Naive thymus-derived CD8-positive, alpha-beta T cell (primary cell): ENCODE measurements around the gene PTPN12. TPM values are rescaled to one million over a fixed set of nuclear protein-coding genes. Genes with fewer than 3 reads are reported as not detected.

ENCODE experiments used
- ATAC-seq, 2 donors: fragments of 150-1000 bp; cut with Tn5 transposase in 1 of 2; sonication (Bioruptor Pico), chemical (Tn5 transposase) in 1 of 2; 1 replicate in 1 of 2; 2 replicates in 1 of 2; pipeline ENCODE4 v1.10.0; 2021; ENCODE audit warnings: mild to moderate bottlenecking in 2 of 2, moderate library complexity in 2 of 2
- POLR2A ChIA-PET: fragments of 350-600 bp; sonication (Branson Sonifier 250); formaldehyde crosslinking; loops from one replicate; lab custom pipeline; 2021; ENCODE audit warnings: antibody characterized with exemption; lab: Charles Lee
- DNase-seq, 10 donors: peaks; one replicate each; pipeline versions ENCODE4 v3.0.0 to v3.0.0-alpha.2; 2020 to 2022
- H3K27ac Mint-ChIP-seq, 10 donors: one replicate each; pipeline ENCODE4 v1.8.0; 2020 to 2022; ENCODE audit warnings: mild to moderate bottlenecking in 10 of 10, mixed read lengths in 10 of 10, moderate library complexity in 4 of 10, inconsistent platforms in 1 of 10
- H3K27me3 Mint-ChIP-seq, 5 donors: one replicate each; pipeline ENCODE4 v1.8.0; 2021 to 2022; ENCODE audit warnings: mixed read lengths in 5 of 5
- H3K36me3 Mint-ChIP-seq, 3 donors: one replicate each; pipeline ENCODE4 v1.8.0; 2020 to 2022; ENCODE audit warnings: mixed read lengths in 3 of 3, mild to moderate bottlenecking in 2 of 3, inconsistent platforms in 1 of 3
- H3K4me1 Mint-ChIP-seq, 4 donors: one replicate each; pipeline ENCODE4 v1.8.0; 2021 to 2022; ENCODE audit warnings: mixed read lengths in 4 of 4
- H3K4me3 Mint-ChIP-seq, 10 donors: one replicate each; pipeline ENCODE4 v1.8.0; 2020 to 2022; ENCODE audit warnings: mild to moderate bottlenecking in 10 of 10, mixed read lengths in 10 of 10, moderate library complexity in 6 of 10, inconsistent platforms in 1 of 10
- H3K9me3 Mint-ChIP-seq, 9 donors: one replicate each; pipeline ENCODE4 v1.8.0; 2020 to 2022; ENCODE audit warnings: mixed read lengths in 9 of 9, mild to moderate bottlenecking in 3 of 9, inconsistent platforms in 1 of 9, moderate library complexity in 1 of 9
- polyA plus RNA-seq, 3 donors: library from polyadenylated mRNA; unstranded; fragments of 300-500 nt; fragmentation: Illumina TruSeq; gene quantifications; one replicate each; pipeline ENCODE4 v1.2.3, GENCODE V29; 2021
- total RNA-seq, 8 experiments: library from RNA in 2 of 8; stranded (reverse) in 2 of 8; gene quantifications; one replicate each; pipeline ENCODE4 v1.2.3 and lab custom pipeline; 2021 to 2026

PTPN12 gene
- total and polyA plus RNA-seq, 5 experiments from 2014 or later: 0.64 to 35.4 (median 3.7) TPM

- DNase-seq: peak in 6 of 10 donors; percentile 6 to 57 (median 29)
- Mint-ChIP-seq H3K27me3 (no peaks in the 10 kb centered on the region), H3K36me3 (no peaks in the 10 kb centered on the region), H3K9me3 (no peaks in the 10 kb centered on the region), H3K4me3 (no peak overlapping the region), H3K27ac (no peak overlapping the region), H3K4me1 (no peaks in the 10 kb centered on the region)
- peak; percentile 47 to 53 for ATAC-seq
- POLR2A ChIA-PET: no interaction called here
Observed at GRCh38 chr7:77657427-77658224, 120.5 kb downstream of the PTPN12 start.

GRCh38 chr7:77658928-77659327 is 121.8 kb downstream of the PTPN12 start:
- ATAC-seq (no peak), DNase-seq (no peak)
- Mint-ChIP-seq H3K9me3 (no peaks in the 10 kb centered on the region), H3K4me1 (no peaks in the 10 kb centered on the region), H3K4me3 (no peak overlapping the region), H3K27ac (no peak overlapping the region), H3K27me3 (no peaks in the 10 kb centered on the region), H3K36me3 (no peaks in the 10 kb centered on the region)
- POLR2A ChIA-PET: no interaction called here

- Mint-ChIP-seq H3K4me3 (no peak overlapping the region), H3K36me3 (no peaks in the 10 kb centered on the region), H3K27me3 (no peaks in the 10 kb centered on the region), H3K4me1 (no peaks in the 10 kb centered on the region), H3K27ac (peak overlapping the region in 1 of 10 donors; percentile 27), H3K9me3 (no peaks in the 10 kb centered on the region)
- POLR2A ChIA-PET: no interaction called here
- ATAC-seq (no peak), DNase-seq (no peak)
Observed at GRCh38 chr7:77661816-77662215, 124.7 kb downstream of the PTPN12 start.

GRCh38 chr7:77662869-77663268 is 125.8 kb downstream of the PTPN12 start:
- Mint-ChIP-seq H3K36me3 (no peaks in the 10 kb centered on the region), H3K4me3 (no peak overlapping the region), H3K27me3 (no peaks in the 10 kb centered on the region), H3K4me1 (no peaks in the 10 kb centered on the region), H3K9me3 (no peaks in the 10 kb centered on the region), H3K27ac (peak overlapping the region in 1 of 10 donors; percentile 88)
- DNase-seq (no peak), ATAC-seq (no peak)
- POLR2A ChIA-PET: no interaction called here

- no peaks in the 10 kb centered on the region for H3K4me1 Mint-ChIP-seq
- no peaks in the 10 kb centered on the region for H3K9me3 Mint-ChIP-seq
- POLR2A ChIA-PET: no interaction called here
- H3K27me3 Mint-ChIP-seq: no peaks in the 10 kb centered on the region
- no peak overlapping the region for H3K4me3 Mint-ChIP-seq
- no peak overlapping the region for H3K27ac Mint-ChIP-seq
- no peak for DNase-seq
- no peak for ATAC-seq
- H3K36me3 Mint-ChIP-seq: no peaks in the 10 kb centered on the region
Observed at GRCh38 chr7:77664715-77665114, 127.6 kb downstream of the PTPN12 start.

GRCh38 chr7:77665161-77665560 is 128.1 kb downstream of the PTPN12 start:
- DNase-seq: no peak
- H3K9me3 Mint-ChIP-seq: no peaks in the 10 kb centered on the region
- POLR2A ChIA-PET: no interaction called here
- H3K27ac Mint-ChIP-seq: no peak overlapping the region
- H3K4me1 Mint-ChIP-seq: no peaks in the 10 kb centered on the region
- no peak for ATAC-seq
- H3K36me3 Mint-ChIP-seq: no peaks in the 10 kb centered on the region
- H3K27me3 Mint-ChIP-seq: no peaks in the 10 kb centered on the region
- H3K4me3 Mint-ChIP-seq: no peak overlapping the region

GRCh38 chr7:77667459-77668086 is 130.5 kb downstream of the PTPN12 start:
- Mint-ChIP-seq H3K27me3 (no peaks in the 10 kb centered on the region), H3K4me1 (no peaks in the 10 kb centered on the region), H3K36me3 (no peaks in the 10 kb centered on the region), H3K9me3 (no peaks in the 10 kb centered on the region), H3K4me3 (no peak overlapping the region), H3K27ac (no peak overlapping the region)
- DNase-seq: no peak
- POLR2A ChIA-PET: no interaction called here
- ATAC-seq: no peak

- ATAC-seq (no peak), DNase-seq (no peak)
- Mint-ChIP-seq H3K36me3 (peaks cover 0 to 3% (median 0%) of the 10 kb centered on the region in 3 donors), H3K4me1 (no peaks in the 10 kb centered on the region), H3K9me3 (no peaks in the 10 kb centered on the region), H3K4me3 (no peak overlapping the region), H3K27me3 (no peaks in the 10 kb centered on the region), H3K27ac (no peak overlapping the region)
- POLR2A ChIA-PET: interaction anchor here (0.7 to 1.5 kb wide), 3 partner anchors 21 to 159 kb away, joined by 3 to 5 read pairs (median 3); partner anchors contain the start of gene RSBN1L
Observed at GRCh38 chr7:77674878-77675277, 137.8 kb downstream of the PTPN12 start.

GRCh38 chr7:77679608-77680007 is 142.5 kb downstream of the PTPN12 start:
- no peak overlapping the region for H3K27ac Mint-ChIP-seq
- POLR2A ChIA-PET: no interaction called here
- no peak for DNase-seq

GRCh38 chr7:77680266-77680665 is 143.2 kb downstream of the PTPN12 start:
- Mint-ChIP-seq H3K36me3 (peaks cover 0 to 26% (median 14%) of the 10 kb centered on the region in 3 donors), H3K9me3 (no peaks in the 10 kb centered on the region), H3K4me3 (no peak overlapping the region), H3K4me1 (peaks cover 0 to 3% (median 2%) of the 10 kb centered on the region in 4 donors), H3K27ac (no peak overlapping the region), H3K27me3 (no peaks in the 10 kb centered on the region)
- POLR2A ChIA-PET: interaction anchor here (0.6 kb wide), 1 partner anchor 20 kb away, joined by 4 read pairs; no protein-coding TSS in a partner anchor
- ATAC-seq: no peak
- DNase-seq: no peak

More at GRCh38 chr7:77679608-77680007, 142.5 kb downstream of the PTPN12 start:
- H3K27me3 Mint-ChIP-seq: no peaks in the 10 kb centered on the region
- H3K4me3 Mint-ChIP-seq: no peak overlapping the region
- ATAC-seq: no peak
- H3K4me1 Mint-ChIP-seq: peaks cover 0 to 3% (median 0%) of the 10 kb centered on the region in 4 donors
- peaks cover 0 to 24% (median 14%) of the 10 kb centered on the region in 3 donors for H3K36me3 Mint-ChIP-seq
- H3K9me3 Mint-ChIP-seq: no peaks in the 10 kb centered on the region

- Mint-ChIP-seq H3K36me3 (peaks cover 0 to 26% (median 14%) of the 10 kb centered on the region in 3 donors), H3K4me1 (peaks cover 14 to 30% (median 25%) of the 10 kb centered on the region in 4 donors), H3K4me3 (no peak overlapping the region), H3K27me3 (no peaks in the 10 kb centered on the region), H3K27ac (peak overlapping the region in 1 of 10 donors; percentile 84), H3K9me3 (no peaks in the 10 kb centered on the region)
- ATAC-seq: no peak
- DNase-seq: no peak
- POLR2A ChIA-PET: no interaction called here
Observed at GRCh38 chr7:77684030-77684429, 146.9 kb downstream of the PTPN12 start.

GRCh38 chr7:77685233-77685632 is 148.1 kb downstream of the PTPN12 start:
- Mint-ChIP-seq H3K27ac (peak overlapping the region in 1 of 10 donors; percentile 24), H3K9me3 (no peaks in the 10 kb centered on the region), H3K4me1 (peaks cover 16 to 34% (median 27%) of the 10 kb centered on the region in 4 donors), H3K4me3 (peak overlapping the region in 1 of 10 donors; percentile 12), H3K27me3 (no peaks in the 10 kb centered on the region), H3K36me3 (peaks cover 0 to 23% (median 14%) of the 10 kb centered on the region in 3 donors)
- ATAC-seq: no peak
- DNase-seq: no peak
- POLR2A ChIA-PET: interaction anchor here (0.5 to 0.6 kb wide), 2 partner anchors 8 to 332 kb away, joined by 3 to 4 read pairs; no protein-coding TSS in a partner anchor
